Stimulated activated CD4-positive, alpha-beta T cell treated with anti-CD3 and anti-CD28 coated beads, Interleukin-1b, Interleukin-23, amount 100 ng/mL, for 48 hours (primary cell): ENCODE results near the gene PERM1.

Source experiments
- DNase-seq: peaks from one replicate; pipeline ENCODE4 v3.0.0-alpha.2; 2020

Gene PERM1

DNA sequence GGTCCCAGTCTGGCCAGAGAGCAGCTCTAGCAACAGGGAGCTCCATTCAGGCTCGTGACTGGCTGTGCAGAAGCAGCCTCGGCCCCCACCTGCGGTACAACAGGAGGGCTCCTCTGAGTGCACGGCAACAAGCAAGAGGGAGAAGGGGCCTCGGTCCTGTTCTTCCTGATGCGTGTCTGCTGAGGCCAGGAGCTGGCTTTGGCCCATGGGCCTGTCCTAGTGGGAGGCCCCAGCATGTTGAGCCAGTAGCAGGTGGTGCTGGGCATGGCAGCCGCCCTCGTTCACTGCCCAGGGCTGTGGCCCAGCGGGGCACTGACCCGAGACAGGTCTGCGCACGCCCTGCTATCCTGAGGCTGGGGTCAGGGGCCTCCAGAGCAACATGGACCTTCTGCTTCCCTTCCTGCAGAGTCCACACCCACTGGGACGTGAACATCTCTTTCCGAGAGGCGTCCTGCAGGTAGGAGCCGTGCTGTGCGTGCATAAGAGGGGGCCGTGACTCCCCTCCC, 51.2 kb downstream of the PERM1 start:
- no peak for DNase-seq

DNA sequence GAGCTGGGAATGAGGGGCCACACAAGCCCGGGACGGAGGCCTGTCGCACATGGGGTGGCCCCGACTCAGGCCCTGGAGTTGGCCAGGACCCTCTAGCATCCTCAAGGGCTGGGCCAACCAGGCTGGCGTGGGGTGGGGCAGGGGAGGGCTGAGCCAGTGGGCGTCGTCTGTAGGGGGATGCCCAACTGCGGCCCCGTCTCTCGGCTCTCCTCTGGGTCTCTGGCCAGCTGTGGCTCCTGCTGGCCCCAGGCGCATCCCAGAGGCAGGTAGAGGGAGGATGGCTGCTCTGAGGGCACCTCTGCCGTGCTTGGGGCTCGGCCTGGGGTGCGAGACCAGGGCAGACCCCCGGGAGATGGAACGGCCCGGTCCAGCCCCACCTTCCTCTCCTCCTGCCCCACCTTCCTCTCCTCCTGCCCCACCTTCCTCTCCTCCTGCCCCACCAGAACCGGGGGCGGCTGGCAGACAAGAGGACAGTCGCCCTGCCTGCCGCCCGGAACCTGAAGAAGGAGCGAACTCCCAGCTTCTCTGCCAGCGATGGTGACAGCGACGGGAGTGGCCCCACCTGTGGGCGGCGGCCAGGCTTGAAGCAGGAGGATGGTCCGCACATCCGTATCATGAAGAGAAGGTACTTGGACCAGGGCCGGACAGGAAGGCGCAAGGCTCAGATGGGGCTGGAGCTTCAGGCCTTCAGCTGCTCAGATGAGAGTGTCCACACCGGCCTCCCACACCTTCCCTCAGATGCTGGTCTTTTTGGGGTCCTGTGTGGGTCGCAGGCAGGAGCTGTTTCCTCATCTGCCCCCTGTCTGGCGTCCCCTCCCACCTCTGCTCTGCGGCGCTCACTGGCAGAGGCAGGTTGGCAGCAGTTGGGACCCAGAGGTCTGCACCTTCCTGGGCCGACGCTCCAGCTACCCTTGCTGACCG, 51.9 kb downstream of the PERM1 start:
- DNase-seq: no peak

DNA sequence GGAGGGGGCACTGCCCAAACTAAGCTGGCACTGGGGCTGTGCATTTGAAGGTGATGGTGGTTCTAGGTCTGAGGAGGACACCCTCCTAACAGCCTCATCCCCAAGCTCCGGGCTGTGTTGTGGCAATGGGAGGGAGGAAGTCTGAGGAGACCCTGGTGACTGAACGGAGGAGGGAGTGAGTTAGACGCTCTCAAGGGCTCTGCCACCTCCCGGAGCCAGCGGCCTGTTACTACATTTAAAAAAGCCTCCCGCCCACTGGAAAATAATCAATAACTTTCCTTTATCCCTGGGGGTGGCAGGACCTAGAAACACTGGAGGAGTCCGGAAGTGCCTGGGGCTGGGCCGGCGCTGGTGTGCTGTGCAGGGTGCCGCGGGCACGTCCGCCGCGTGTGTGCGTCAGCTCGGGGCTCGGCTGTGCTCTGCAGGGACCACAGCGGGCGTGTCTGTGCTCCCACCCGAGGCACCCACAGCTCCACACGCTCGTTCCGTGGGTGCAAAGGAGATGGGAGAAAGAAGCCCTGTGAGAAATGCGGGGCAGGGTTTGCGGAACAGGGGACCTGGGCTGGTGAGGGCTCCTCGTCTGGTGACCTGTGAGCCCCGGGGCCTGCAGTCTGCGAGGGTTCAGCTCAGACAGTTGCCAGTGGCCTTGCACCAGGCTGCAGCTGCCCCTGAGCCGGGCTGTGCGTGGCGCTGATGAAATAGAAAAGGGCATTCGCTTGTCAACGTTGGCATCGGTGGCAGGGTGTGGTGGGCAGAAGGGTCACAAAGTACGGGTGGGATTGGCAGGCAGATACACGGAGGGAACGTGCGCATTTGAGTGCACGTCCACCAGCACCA, 52.9 kb downstream of the PERM1 start:
- DNase-seq: no peak

DNA sequence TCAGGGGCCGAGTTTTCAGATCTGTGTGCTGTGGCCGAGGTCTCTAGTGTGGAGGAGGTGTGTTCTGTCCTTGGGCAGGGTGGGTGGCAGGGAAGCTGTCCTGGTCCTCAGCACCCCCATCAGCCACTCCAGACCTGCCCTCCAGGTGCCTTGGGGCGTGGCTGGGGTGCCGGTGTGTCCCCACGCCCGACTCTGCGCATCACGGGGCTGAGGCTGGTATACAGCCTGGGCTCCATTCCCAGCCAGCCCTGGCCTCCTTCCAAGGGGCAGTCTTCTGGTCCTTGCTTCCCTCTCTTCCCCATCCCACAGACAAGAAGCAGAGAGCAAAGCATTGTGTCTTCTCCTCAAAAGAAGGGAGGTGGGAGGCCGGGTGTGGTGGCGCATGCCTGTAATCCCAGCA, 54.1 kb downstream of the PERM1 start:
- no peak for DNase-seq

DNA sequence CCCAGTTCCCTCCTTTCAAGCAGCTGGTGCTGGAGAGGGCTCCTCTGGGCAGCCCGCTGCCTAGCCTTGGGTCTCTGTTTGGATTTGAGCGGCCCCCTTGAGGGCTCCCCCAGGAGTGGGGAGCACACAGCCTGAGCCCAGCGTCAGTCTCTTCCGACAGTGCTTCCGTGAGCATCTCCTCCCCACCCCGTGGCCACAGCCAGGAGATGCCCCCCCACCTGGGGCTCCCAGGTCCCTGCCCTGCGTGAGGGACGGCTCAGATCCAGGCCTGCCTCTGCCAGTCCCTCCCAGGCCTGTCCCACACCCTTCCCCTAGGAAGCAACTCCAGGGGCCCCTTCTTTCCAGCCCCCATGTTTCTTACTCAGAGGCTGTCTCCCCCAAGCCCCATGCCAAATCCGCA, 54.7 kb downstream of the PERM1 start:
- DNase-seq: no peak

DNA sequence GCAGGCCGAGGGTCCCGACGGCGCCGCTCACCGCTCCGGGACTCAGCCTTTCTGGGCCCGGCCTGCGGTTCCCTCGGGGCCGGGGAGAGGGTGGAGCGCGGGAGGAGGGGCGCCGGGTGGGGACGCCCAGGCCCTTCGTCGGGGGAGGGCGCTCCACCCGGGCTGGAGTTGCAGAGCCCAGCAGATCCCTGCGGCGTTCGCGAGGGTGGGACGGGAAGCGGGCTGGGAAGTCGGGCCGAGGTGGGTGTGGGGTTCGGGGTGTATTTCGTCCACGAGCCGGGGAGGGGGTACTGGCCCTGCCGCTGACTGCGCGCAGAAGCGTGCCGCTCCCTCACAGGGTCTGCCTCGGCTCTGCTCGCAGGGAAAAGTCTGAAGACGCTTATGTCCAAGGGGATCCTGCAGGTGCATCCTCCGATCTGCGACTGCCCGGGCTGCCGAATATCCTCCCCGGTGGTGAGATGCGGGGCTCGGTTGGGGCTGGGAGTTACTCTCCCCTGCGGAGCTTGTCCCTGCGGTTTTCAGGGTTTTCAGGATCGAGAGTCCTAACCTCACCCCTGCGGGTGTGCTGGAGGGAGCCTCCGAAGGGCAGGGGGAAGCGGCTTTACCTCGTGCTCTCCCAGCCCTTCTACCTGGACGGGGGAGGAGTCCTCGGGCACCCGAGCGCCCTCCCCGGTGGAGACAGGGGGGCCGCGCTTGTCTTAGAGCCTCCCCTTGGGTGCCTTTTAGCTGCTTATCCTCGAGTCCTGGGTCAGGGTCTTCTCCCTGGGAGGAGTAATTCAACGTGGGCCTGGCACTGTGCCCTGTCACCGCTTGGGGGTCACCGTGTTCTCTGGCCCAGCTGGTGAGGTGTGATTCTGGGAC, 56.1 kb downstream of the PERM1 start:
- no peak for DNase-seq
